GM19463 (cell line): ENCODE measurements around the gene ASTN1.

Experiments
- ATAC-seq: cut with Tn5 transposase; IDR thresholded peaks from one replicate; pipeline ENCODE4 v1.9.1; 2021; ENCODE audit warnings: mild to moderate bottlenecking, moderate library complexity; ENCODE audit not compliant: unreplicated experiment

Gene ASTN1

GRCh38 chr1:176996456-176997090, 167.9 kb downstream of the ASTN1 start:
- ATAC-seq = no peak

- ATAC-seq = no peak
Measured at GRCh38 chr1:176994931-176995596, 169.4 kb downstream of the ASTN1 start.

GRCh38 chr1:176993587-176993986, 170.9 kb downstream of the ASTN1 start:
- ATAC-seq = no peak

- no peak for ATAC-seq
Measured at GRCh38 chr1:176989754-176990153, 174.8 kb downstream of the ASTN1 start.

GRCh38 chr1:176989023-176989422, 175.5 kb downstream of the ASTN1 start:
- no peak for ATAC-seq

- ATAC-seq = no peak
Measured at GRCh38 chr1:176987016-176987415, 177.5 kb downstream of the ASTN1 start.

- ATAC-seq = no peak
Measured at GRCh38 chr1:176983731-176984130, 180.8 kb downstream of the ASTN1 start.

- no peak for ATAC-seq
Measured at GRCh38 chr1:176976771-176977170, 187.7 kb downstream of the ASTN1 start.

GRCh38 chr1:176976225-176976624, 188.3 kb downstream of the ASTN1 start:
- no peak for ATAC-seq

- ATAC-seq = no peak
Measured at GRCh38 chr1:176964687-176965086, 199.8 kb downstream of the ASTN1 start.

- no peak for ATAC-seq
Measured at GRCh38 chr1:176963181-176963580, 201.3 kb downstream of the ASTN1 start.

GRCh38 chr1:176961678-176962077, 202.8 kb downstream of the ASTN1 start:
- no peak for ATAC-seq

- no peak for ATAC-seq
Measured at GRCh38 chr1:176959191-176959820, 205.2 kb downstream of the ASTN1 start.

- ATAC-seq = no peak
Measured at GRCh38 chr1:176957603-176958002, 206.9 kb downstream of the ASTN1 start.

GRCh38 chr1:176954242-176954641, 210.3 kb downstream of the ASTN1 start:
- ATAC-seq = no peak

- no peak for ATAC-seq
Measured at GRCh38 chr1:176950736-176951324, 213.7 kb downstream of the ASTN1 start.

- ATAC-seq = no peak
Measured at GRCh38 chr1:176949033-176949662, 215.4 kb downstream of the ASTN1 start.

- no peak for ATAC-seq
Measured at GRCh38 chr1:176944606-176945005, 219.9 kb downstream of the ASTN1 start.

- ATAC-seq = no peak
Measured at GRCh38 chr1:176943783-176944182, 220.7 kb downstream of the ASTN1 start.

GRCh38 chr1:176942346-176942745, 222.2 kb downstream of the ASTN1 start:
- ATAC-seq = no peak

GRCh38 chr1:176939993-176940392, 224.5 kb downstream of the ASTN1 start:
- ATAC-seq = no peak
